AG20443 (cell line): ENCODE data around the gene TFPT.
A peak's percentile ranks its signal among the peaks of the same experiment; 100 is the strongest.
"Not testable (repeated sequence)": the region's sequence is repeated elsewhere in the genome, so short reads cannot be mapped to it uniquely, and the experiment has no call there.

Source experiments
- DNase-seq: peaks from one replicate; pipeline ENCODE4 v3.0.0; 2012; ENCODE audit warnings: low spot score, mixed read lengths

Gene TFPT

DNA sequence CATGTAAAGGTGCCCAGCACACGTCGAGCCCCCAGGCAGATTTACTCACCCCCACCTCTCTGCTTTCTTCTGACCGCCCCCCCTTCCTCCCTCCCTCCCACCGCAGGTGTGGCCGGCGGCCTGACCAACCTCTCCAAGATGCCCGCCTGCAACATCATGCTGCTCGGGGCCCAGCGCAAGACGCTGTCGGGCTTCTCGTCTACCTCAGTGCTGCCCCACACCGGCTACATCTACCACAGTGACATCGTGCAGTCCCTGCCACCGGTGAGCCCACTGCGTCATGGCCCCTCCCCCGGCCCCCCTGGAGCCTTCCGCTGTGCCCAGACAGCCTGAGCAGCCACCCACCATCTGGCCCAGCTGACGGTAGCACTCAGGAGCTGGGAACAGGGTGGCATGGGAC lies 8.9 kb upstream of the TFPT start:
- DNase-seq = no peak

GRCh38 chr19:54123682-54124081 lies 8.2 kb upstream of the TFPT start:
- DNase-seq = no peak

DNA sequence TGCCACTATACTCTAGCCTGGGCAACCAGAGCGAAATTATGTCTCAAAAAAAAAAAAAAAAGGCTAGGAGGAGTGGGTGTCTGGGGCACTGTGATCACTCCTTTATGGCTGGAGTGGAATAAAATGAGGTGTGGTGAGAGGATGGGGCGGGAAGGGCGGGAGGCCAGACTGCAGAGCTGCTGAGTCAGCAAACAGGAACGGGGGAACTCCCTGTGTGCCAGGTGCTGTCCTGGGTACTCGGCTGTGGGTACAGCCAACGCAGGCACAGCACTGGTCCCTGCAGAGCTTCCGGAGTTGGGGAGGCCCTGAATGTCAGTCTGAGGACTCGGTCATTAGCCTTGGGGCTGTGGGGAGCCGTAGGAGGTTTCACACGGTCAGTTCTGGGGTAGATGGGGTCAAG lies 5.8 kb upstream of the TFPT start:
- DNase-seq = no peak

GRCh38 chr19:54114340-54115108 lies 933 bp downstream of the TFPT start:
- peak; percentile 44 for DNase-seq

- DNase-seq = no peak
These were observed 5.8 kb downstream of the TFPT start for GRCh38 chr19:54109651-54110050.

GRCh38 chr19:54108496-54108895 lies 7.0 kb downstream of the TFPT start:
- no peak for DNase-seq

DNA sequence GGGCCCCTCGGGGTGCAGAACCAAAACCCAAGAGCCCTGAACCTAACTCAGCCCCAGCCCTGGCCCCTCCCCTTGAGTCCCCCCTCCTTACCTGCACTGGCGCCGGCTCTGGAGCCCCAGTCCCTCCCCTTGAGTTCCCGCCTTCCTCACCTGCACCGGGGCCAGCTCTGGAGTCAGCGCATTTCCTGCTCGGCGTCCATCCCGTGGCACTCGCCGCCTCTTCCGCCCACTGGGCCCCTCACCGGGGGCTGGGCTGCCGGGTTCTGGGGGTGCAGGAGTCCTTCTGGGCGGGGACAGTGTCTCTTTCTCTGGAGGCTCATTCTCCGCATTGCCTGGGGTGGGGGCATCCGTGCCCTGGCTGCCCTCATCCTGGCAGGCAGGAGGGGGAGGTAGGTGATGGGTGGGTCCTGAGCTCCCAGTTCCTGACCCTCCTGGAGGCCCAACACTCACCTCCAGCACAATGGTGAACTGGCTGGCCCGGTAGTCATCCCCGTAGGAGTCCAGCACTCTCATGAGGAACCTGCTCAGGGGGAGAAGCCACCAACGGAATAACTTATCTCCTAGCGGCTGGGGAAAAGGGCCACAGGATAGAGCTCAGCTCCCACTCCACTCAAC lies 7.5 kb downstream of the TFPT start:
- no peak for DNase-seq

GRCh38 chr19:54106716-54107115 lies 8.7 kb downstream of the TFPT start:
- no peak for DNase-seq

DNA sequence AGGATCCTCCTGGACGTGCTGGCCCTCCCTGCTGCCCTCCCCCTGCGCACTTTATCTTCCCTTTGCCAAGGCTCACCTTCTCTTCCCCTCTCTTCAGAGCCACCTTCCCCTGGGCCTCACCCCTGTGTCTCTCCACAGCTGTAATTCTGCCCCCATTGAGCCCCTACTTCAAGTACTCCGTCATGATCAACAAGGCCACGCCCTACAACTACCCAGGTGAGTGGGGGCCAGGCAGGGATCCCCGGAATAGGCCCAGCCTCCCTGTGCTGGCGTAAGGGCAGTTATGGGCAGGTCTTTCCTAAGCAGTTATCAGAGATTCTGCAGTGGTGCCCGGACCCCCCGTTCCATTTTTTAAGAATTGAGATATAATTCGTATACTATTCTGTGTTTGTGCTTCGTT lies 9.7 kb downstream of the TFPT start:
- no peak for DNase-seq

GRCh38 chr19:54104998-54105715 lies 10.3 kb downstream of the TFPT start:
- no peak for DNase-seq

- DNase-seq = peak; percentile 100
These were observed 12.9 kb downstream of the TFPT start, which contains the start of gene NDUFA3 for GRCh38 chr19:54102421-54103169. TSS of gene NDUFA3 (plus strand) at chr19:54102855. CDS start at chr19:54102879, 24 bp downstream.

DNA sequence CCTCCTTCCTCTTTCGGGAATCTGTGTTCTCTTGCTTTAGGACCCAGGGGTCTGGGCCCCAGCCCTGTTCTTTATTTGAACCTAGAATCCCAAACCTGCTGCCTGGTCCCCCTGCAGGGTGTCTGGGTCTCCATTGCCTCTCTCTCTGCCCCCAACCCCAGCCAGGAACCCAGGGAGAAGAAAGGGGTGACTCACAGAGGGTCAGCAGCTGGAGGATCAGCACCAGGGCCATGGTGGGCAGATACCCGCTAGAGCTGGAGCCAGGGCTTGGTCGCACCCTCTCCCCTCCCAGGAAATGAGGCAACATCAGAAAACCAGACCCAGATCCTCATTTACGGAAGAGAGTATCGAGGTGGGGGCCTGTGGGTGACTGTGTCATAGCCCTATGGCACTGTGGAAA lies 14.9 kb downstream of the TFPT start, which contains the start of gene OSCAR:
TSS of gene OSCAR (minus strand) at position 243 of the 400 bp plus-strand sequence. CDS start at position 232, 11 bp downstream.
- DNase-seq = no peak

DNA sequence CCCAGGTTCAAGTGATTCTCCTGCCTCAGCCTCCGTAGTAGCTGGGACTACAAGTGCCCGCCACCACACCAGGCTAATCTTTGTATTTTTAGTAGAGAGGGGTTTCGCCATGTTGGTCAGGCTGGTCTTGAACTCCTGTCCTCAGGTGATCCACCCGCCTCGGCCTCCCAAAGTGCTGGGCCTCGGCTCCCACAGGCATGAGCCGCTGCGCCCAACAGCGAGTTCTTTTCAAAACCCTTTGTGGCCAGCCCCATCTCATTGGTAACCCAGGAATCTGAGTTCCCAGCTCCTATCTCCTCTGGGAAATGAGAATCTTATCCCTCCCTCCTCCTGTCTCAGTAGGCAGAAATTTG lies 15.6 kb downstream of the TFPT start:
- DNase-seq = not testable (repeated sequence)

DNA sequence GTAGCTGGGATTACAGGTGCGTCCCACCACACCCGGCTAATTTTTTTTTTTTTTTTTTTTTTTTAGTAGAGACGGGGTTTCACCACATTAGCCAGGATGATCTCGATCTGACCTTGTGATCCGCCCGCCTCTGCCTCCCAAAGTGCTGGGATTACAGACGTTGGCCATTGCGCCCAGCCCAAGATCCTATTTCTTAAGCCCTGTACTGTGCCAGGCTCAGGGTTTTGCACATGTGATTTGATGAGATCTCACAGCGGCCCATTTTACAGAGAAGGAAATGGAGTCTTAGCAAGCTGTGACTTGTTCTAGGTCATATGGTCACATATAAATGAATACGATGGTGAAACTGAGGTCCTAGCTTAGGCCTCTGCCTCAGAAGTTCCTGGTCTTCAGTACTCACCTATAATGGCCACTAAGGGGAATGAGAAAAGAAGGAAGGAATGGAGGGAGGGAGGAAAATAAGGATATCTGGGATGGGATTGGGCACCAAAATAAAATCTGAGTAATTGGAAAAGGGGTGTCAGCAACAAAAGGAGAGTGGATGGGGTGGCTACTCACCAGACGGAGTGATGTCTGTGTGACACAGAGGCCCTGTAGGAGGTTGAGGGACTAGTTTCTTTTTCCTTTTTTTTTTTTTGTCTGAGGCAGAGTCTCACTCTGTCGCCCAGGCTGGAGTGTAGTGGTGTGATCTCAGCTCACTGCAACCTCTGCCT lies 16.1 kb downstream of the TFPT start:
- DNase-seq = no peak

DNA sequence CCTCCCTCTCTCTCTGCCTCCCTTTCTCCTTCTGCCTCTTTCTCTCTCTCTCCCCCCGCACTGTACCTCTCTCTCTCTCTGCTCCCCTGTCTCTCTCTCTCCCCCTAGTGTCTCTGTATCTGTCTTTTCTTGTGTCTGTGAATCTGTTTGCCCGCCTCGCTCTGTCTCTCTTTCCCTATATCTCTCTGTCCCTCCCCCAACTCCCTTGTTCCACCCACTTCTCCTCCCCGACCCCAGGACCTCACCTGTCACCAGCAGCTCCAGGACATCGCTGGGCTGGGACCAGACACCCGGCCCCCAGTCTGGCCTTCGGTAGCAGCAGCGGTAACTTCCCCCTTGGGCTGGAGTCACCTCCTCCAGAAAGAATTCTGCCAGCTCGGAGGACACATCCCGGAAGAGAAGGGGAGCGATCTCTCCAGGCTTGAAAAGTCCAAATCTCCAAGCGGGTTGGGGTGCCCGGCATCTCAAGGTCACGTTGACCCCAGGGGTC lies 18.8 kb downstream of the TFPT start:
- peak; percentile 52 for DNase-seq

GRCh38 chr19:54095859-54096616 lies 19.4 kb downstream of the TFPT start:
- DNase-seq = peak; percentile 85

- DNase-seq = no peak
These were observed 20.2 kb downstream of the TFPT start for GRCh38 chr19:54095136-54095858.

DNA sequence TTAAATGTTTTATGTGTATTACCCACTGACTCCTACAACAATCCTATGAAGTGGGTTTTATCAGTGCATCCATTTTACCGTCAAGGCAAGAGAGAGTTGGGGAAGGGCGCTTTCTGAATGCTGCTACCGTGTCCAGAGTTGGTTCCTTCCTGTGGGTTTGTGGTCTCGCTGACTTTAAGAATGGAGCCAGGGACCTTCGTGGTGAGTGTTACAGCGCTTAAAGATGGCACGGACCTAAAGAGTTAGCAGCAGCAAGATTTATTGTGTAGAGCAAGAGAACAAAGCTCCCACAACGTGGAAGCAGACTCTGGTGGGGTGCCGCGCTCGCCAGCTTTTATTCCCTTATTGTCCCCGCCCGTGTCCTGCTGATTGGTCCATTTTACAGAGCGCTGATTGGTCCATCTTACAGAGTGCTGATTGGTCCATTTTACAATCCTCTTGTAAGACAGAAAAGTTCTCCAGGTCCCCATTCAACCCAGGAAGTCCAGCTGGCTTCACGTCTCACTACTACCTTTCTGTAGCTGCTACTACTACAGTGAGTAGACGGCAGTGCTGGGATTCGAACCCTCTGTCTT lies 20.9 kb downstream of the TFPT start:
- no peak for DNase-seq

DNA sequence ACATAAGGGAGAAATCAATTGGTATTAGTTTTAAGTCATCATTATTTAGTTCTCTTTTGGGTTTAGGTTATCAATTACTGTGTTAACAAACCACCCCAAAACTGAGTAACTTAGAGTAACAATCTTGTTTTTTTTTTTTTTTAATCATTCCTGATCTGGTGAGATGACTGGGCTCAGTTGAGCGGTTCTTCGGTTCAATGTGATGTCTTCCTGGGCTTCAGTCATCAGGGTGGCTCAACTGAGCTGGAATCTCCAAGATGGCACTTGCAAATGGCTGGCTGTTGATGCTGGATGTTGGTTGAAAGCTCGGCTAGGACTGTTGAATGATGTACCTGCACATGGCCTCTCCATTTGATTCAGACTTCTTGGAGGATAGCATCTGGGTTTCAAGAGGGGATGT lies 31.0 kb downstream of the TFPT start:
- DNase-seq = no peak

- DNase-seq = no peak
These were observed 34.4 kb downstream of the TFPT start, which contains the start of gene TARM1 for GRCh38 chr19:54081032-54081431. TSS of gene TARM1 (minus strand) at chr19:54081365. CDS start at chr19:54081340, 25 bp downstream.
